Activated CD8-positive, alpha-beta memory T cell treated with anti-CD3 and anti-CD28 coated beads, Interleukin-2, amount 50 U/mL, for 1 hour (primary cell): ENCODE data around the gene LARP7.
"Not testable (repeated sequence)": the region's sequence is repeated elsewhere in the genome, so short reads cannot be mapped to it uniquely, and the experiment has no call there.

Experiments
- DNase-seq: peaks from one replicate; pipeline ENCODE4 v3.0.0-alpha.2; 2020; ENCODE audit errors: extremely low read depth

The LARP7 gene

GRCh38 chr4:112636688-112637551 lies at the start of gene LARP7, which contains the start of gene ZGRF1:
Gene LARP7 (plus strand): TSS chr4:112637143. CDS start chr4:112644670, 7,527 bp downstream.
Gene ZGRF1 (minus strand): TSS chr4:112636909. CDS start chr4:112633176, 3,733 bp downstream.
- DNase-seq, result peak; percentile 97

DNA sequence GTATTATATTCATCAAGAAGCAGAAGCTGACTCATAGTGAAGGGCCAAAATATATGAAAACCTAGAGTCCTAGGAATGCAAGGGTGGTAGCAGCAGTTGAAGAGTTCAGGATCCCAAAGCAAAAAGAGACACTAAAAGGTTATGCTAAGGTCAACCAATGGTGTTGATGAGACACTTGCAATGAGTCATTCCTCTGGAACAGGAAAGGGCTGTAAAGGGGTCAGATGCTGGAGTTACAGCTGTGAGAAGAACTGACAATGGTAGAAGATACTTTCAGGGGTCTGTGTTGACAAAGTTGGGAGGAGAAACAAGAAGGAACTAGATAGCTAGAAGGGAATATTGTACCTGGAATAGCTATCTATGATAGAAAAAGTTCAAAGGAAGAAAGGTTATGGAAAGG lies 47.7 kb upstream of the LARP7 start:
- DNase-seq, result no peak

DNA sequence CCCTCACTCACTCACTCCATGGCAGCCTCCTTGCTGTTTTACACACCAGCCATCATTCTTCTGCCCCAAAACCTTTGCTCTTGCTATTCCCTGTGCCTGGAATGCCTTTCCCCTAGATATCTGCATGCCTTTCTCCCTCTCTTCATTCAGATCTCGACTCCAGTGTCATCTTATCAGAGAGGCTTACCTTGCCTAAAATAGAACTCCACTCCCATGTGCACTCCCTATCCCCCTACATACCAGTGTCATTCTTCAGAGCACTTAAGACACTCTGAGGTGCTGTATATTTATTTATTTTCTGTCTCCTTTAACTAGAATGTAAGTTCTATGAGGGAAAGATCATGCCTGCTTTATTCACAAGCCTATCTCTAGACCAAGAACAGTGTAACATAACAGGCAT lies 45.4 kb upstream of the LARP7 start:
- DNase-seq, result no peak

- no peak for DNase-seq
These were observed 44.2 kb upstream of the LARP7 start for GRCh38 chr4:112592717-112593116.

GRCh38 chr4:112593438-112594133 lies 43.4 kb upstream of the LARP7 start:
- DNase-seq, result no peak

DNA sequence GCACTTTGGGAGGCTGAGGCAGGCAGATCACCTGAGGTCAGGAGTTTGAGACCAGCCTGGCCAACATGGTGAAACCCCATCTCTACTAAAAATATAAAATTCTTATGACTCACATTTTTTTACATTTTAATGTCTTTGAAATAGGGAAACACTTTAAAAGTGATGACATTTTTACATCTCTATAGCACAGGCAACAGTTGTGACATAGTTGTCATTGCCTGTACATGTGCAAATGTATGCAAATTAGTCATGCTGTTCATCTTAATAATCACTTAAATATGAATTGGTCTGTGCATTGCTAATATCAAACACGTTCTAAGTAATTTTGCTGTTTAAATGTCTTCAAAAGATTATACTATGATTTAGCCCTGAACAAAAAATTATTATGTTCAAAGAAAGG lies 42.0 kb upstream of the LARP7 start:
- DNase-seq, result no peak

- DNase-seq, result no peak
These were observed 32.4 kb upstream of the LARP7 start for GRCh38 chr4:112604589-112604988.

DNA sequence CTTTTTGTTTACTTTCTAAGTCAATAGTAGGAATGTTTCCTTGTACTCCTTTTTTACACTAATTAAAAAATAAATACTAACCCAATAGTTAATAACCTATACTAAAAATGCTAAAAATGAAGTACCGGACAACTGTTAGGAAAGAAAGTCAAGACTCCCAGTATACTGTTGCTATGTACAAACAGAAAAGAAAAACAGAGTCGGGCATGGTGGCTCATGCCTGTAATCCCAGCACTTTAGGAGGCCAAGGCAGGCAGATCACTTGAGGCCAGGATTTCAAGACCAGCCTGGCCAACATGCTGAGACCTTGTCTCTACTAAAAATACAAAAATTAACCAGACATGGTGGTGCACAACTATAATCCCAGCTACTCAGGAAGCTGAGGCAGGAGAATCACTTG lies 24.1 kb upstream of the LARP7 start:
- not testable (repeated sequence) for DNase-seq

- DNase-seq, result no peak
These were observed 20.0 kb upstream of the LARP7 start for GRCh38 chr4:112616984-112617383.

- DNase-seq, result no peak
These were observed 10.7 kb upstream of the LARP7 start for GRCh38 chr4:112626228-112626627.

DNA sequence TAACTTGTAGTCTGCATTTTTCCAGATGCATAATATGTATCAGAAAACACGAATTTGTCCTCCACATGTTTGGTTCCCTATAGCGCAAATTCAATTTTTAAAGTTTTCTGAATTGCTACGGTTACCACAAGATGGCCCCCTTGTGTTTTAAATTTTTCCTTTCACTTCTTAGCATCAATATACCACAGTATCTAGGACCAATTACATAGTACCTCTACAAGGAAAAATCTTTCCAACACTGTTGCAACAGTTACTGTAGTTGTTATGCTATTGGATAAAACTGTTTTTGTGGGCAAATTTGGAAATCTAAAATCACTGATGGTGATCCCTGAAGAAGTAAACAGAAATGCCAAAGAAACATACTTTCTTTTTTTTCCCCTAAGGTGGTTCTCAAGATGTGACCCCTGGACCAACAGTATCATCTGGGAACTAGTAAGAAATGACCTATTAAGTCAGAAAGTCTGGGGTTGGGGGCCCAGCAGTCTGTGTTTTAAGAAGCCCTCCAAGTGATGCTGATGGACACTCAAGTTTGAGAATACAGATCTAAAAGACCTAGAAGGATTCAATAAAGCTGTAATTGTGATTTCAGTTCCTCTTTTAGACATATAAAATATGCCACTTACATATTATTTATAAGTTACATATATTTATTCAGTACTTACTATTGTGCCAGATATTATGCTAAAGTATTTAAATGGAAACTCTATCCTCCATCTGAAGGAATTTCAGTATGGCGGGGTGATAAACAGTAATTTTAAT lies 3.3 kb upstream of the LARP7 start:
- DNase-seq, result no peak

- no peak for DNase-seq
These were observed 566 bp downstream of the LARP7 start for GRCh38 chr4:112637552-112637866.

DNA sequence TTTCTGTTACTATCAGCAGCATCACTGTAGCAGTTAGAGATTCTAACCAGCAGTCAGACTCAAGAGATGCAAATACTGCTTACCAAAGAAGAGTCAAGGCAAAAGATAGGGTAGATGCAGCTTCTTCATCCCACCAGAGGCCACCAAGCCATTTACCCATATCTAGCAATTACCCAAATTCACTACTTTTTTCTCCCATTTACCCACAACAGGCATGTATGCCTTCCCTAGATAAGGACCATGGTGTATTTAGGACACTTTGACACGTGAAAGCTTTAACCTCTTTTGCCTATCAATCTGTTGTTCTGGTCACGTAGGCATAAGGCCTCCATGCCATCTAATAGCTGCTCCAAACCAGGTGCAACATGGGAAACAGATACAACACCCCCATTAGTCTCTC lies 5.6 kb downstream of the LARP7 start:
- DNase-seq, result no peak

- not testable (repeated sequence) for DNase-seq
These were observed 7.9 kb downstream of the LARP7 start for GRCh38 chr4:112644595-112645535.

DNA sequence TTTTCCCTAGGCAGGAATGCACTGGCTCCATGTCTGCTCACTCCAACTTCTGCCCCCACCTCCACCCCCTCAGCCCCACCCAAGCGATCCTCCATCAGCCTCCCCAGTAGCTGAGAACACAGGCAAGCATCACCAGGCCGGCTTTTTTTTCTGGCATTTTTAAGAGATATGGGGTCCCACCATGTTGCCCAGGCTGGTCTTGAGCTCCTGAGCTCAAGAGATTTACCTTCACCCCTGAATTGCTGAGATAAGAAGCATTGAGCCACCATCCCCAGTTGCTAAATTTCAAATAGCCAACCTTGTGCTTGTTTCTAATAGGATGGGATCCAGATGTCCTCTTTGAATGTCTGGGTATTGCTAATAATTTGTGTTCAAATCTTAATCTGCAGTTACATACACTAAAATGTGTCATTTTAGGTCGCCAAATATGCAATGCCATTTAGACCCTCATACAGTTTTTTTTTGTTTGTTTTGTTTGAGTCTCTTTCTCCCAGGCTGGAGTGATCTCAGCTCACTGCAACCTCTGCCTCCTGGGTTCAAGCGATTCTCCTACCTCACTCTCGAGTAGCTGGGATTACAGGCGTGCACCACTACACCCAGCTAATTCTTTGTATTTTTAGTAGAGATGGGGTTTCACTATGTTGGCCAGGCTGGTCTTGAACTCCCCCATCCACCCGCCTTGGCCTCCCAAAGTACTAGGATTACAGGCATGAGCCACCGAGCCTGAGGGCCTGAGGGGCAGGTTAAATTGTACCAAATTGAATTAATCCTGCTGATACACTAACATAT lies 8.8 kb downstream of the LARP7 start:
- DNase-seq, result no peak

DNA sequence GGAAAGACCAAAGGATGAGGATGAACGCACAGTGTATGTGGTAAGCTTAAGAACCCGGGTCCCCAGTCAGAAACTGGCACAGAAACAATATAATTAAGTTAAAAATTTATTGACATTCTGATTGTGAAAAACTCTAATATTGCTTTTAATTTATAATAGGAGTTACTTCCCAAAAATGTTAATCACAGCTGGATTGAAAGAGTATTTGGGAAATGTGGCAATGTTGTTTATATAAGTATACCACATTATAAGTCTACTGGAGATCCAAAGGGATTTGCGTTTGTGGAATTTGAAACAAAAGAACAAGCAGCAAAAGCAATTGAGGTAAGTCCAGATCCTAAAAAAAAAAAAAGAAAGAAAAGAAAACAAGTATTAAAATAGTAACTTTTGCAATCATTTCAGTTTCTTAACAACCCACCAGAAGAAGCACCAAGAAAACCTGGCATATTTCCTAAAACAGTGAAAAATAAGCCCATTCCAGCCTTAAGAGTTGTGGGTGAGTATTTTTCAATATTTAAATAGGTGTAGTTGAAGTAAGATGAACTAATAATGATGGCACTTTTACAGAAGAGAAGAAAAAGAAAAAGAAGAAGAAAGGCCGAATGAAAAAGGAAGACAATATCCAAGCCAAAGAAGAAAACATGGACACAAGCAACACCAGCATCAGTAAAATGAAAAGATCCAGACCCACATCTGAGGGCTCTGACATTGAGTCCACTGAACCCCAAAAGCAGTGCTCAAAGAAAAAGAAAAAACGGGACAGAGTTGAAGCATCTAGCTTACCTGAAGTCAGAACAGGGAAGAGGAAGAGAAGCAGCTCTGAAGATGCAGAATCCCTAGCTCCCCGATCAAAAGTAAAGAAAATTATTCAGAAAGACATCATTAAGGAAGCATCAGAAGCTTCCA lies 9.9 kb downstream of the LARP7 start:
- DNase-seq, result no peak

DNA sequence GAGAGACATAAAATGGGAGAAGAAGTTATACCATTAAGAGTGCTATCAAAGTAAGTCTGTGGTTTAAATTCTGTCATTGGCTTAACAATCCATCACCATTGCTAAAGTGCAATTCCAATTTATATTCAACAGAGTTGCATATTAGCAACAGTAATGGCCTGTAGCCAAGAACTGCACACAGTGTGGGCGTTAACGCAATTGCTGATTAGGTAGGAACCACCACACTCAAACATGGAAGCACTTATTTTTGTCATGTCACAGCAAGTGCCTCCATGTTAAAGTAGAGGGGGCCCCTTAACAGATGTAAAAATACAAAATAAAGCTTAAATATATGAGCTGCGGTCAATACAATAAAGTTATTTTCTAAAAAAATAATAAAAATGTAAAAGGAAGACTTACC lies 10.8 kb downstream of the LARP7 start:
- DNase-seq, result no peak

DNA sequence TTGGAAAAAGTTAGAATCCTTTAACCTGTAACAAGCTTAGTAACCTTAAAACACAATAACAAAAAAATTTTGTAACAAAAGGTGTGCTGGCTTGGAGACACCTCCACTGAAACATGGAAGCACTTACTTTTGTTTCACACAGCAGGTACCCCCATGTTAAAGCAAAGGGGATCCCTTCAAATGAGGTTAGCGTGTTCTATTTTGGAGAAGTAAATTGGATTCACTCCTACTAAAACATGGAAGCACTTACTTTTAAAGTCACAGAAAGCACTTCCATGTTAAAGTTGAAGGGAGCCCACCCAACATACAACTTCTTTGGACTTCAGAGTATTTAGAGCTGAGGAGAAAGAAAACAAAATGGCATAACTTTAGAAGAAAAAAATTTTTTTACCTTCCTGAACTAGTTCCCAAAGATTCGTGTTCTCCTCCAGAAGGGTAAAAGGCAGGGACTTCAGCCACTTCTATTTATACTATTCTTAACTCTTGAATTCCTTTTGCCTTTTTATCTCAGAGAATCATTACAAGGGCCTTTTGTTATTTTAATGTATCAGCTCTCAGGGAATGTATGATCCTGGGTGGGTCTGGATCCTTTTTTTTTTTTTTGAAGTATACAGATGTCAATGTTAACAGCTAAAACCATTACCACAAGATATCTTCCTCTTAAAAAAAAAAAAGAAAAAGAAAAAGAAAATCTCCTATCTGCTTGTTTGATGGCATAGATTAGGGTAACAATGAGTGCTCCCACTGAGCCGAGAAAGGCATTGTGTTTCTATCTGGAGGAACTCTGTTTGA lies 11.5 kb downstream of the LARP7 start:
- DNase-seq, result no peak

- DNase-seq, result no peak
These were observed 12.1 kb downstream of the LARP7 start for GRCh38 chr4:112649055-112649408.
